ENCODE measurements around the gene CRABP2. TPM values are rescaled to one million over a fixed set of nuclear protein-coding genes. Genes with fewer than 3 reads are reported as not detected.
A peak's percentile ranks its signal among the peaks of the same experiment; 100 is the strongest.

The CRABP2 gene
- total RNA-seq, 1 experiment from 2014 or later, result 209 TPM

- Histone ChIP-seq H3K9me2 (ENCODE audit: insufficient read depth) (no peaks in the 10 kb centered on the region), H3K4me1 (ENCODE audit: control insufficient read depth in 1 of 2, insufficient read depth in 2 of 2, low read length in 2 of 2) (peaks cover 22 to 44% of the 10 kb centered on the region in 2 experiments), H4K20me1 (ENCODE audit: insufficient read depth) (no peaks in the 10 kb centered on the region), H3K79me2 (ENCODE audit: insufficient read depth, low read length) (peaks cover 65% of the 10 kb centered on the region), H3K27ac (ENCODE audit: low read depth, low read length) (peak overlapping the region; percentile 99), H3K9me3 (ENCODE audit: control insufficient read depth in 1 of 2, insufficient read depth in 1 of 2, low read depth in 1 of 2, low read length in 2 of 2) (no peaks in the 10 kb centered on the region), H3K36me3 (ENCODE audit: control insufficient read depth in 1 of 2, insufficient read depth in 2 of 2, low read length in 2 of 2) (no peaks in the 10 kb centered on the region; a peak in 1 of 4 replicates), H2AFZ (ENCODE audit: low read depth, low read length, poor library complexity, severe bottlenecking) (no peak overlapping the region), H3K4me3 (replicated peaks in 1 of 2; ENCODE audit: low read depth in 1 of 2, low read length in 2 of 2) (peak overlapping the region; percentile 67 to 97), H3K27me3 (ENCODE audit: insufficient read depth, low read length) (no peaks in the 10 kb centered on the region), H3K4me2 (ENCODE audit: low read length) (peak overlapping the region; percentile 97), H3K9ac (ENCODE audit: low read length) (peak overlapping the region; percentile 94)
- ATAC-seq, result peak; percentile 65
- peak; percentile 90 for DNase-seq (ENCODE audit: low read depth, low spot score)
- CTCF ChIA-PET, result interaction anchor here (1.3 to 1.5 kb wide), 3 partner anchors 11 to 64 kb away, joined by 3 to 10 read pairs (median 3); partner anchors contain the start of gene MRPL24
- intact Hi-C loops (cut with micrococcal nuclease), result loop anchor here (1.0 kb wide), 1 partner anchor 15 kb away; the partner anchor contains the start of gene PRCC
- RAD21 ChIA-PET (ENCODE audit: low non-redundant PET in 1 of 2, low total read pairs in 2 of 2, uncharacterized antibody in 2 of 2, unreplicated experiment in 2 of 2), result interaction anchor here (0.5 to 1.3 kb wide), 6 partner anchors 15 to 811 kb away, joined by 3 to 6 read pairs (median 4); partner anchors contain the start of genes ISG20L2 (in 2 of the 2), METTL25B (in 2 of the 2) and PRCC (in 1 of the 2)
- no TSS peak for BruUV-seq (replicated peaks)
- 0 out of 2 replicates have a peak, but pooled peaks have one; percentile 37 for TF ChIP-seq POLR2AphosphoS5 (IDR thresholded peaks at IDR 0.05; ENCODE audit: low read depth, low read length)
- TF ChIP-seq POLR2A (IDR thresholded peaks at IDR 0.05; ENCODE audit: borderline replicate concordance, extremely low read depth, insufficient read depth, insufficient read length), result peak; percentile 49
- peak; percentile 86 for TF ChIP-seq YY1 (IDR thresholded peaks at IDR 0.05; ENCODE audit: extremely low read depth, insufficient replicate concordance, low read depth, low read length)
- peak; percentile 84 for TF ChIP-seq TCF7L2 (IDR thresholded peaks at IDR 0.05; ENCODE audit: borderline replicate concordance, extremely low read depth, insufficient read depth, insufficient read length)
- TF ChIP-seq ZBTB33 (IDR thresholded peaks at IDR 0.05; ENCODE audit: extremely low read depth, insufficient replicate concordance, low read length), result peak; percentile 49
- TF ChIP-seq SP1 (IDR thresholded peaks at IDR 0.05; ENCODE audit: low read depth), result no peak
- no peak for TF ChIP-seq CEBPB (IDR thresholded peaks at IDR 0.05; ENCODE audit: low read depth)
- POLR2A ChIA-PET, result interaction anchor here (0.8 to 1.9 kb wide), 4 partner anchors 11 to 23 kb away, joined by 4 to 11 read pairs (median 8); partner anchors contain the start of genes ISG20L2, METTL25B, MRPL24 and PRCC
Measured at GRCh38 chr1:156751757-156752481, 46.5 kb upstream of the CRABP2 start.

Data from HCT116 (cell line).